HEK293 (cell line): ENCODE measurements around the gene C6orf15.

ENCODE experiments used
- CTCF ChIA-PET: fragments of 350-600 bp; formaldehyde crosslinking; extraction: SDS; loops from one replicate; lab custom pipeline; 2021; ENCODE audit warnings: antibody characterized with exemption; lab: Yijun Ruan, JAX
- POLR2A ChIA-PET: fragments of 300-600 bp; formaldehyde crosslinking; extraction: SDS; loops from one replicate; lab custom pipeline; 2020; ENCODE audit warnings: antibody characterized with exemption, inconsistent platforms; lab: Yijun Ruan, JAX
- H3K27ac ChIP-seq: fragments of 200-500 bp; sonication (Bioruptor generic); 2 replicates; pipeline ENCODE4 v1.5.1; 2014; ENCODE audit warnings: low read depth, low read length, control low read depth, inconsistent platforms; ENCODE audit errors: extremely low read depth
- H3K36me3 ChIP-seq, 2 experiments: fragments of 200-500 bp in 1 of 2; sonication (Bioruptor generic) in 1 of 2; 1 replicate in 1 of 2; 2 replicates in 1 of 2; pipeline ENCODE4 v1.5.1; 2014 to 2017; ENCODE audit warnings: inconsistent platforms in 2 of 2, low read length in 2 of 2; ENCODE audit not compliant: control insufficient read depth in 2 of 2, insufficient read depth in 1 of 2
- H3K4me1 ChIP-seq: fragments of 200-500 bp; sonication (Bioruptor generic); 2 replicates; pipeline ENCODE4 v1.5.1; 2014; ENCODE audit warnings: mild to moderate bottlenecking, low read length, inconsistent platforms; ENCODE audit not compliant: control insufficient read depth, insufficient read depth
- H3K4me3 ChIP-seq: 2 replicates; pipeline ENCODE4 v1.5.1; 2011; ENCODE audit warnings: low read depth, mild to moderate bottlenecking, control low read depth, low read length, moderate library complexity
- H3K9me3 ChIP-seq: fragments of 200-500 bp; sonication (Bioruptor generic); 2 replicates; pipeline ENCODE4 v1.5.1; 2014; ENCODE audit warnings: low read depth, low read length, inconsistent platforms; ENCODE audit not compliant: control insufficient read depth, insufficient read depth
- BCL11A ChIP-seq: fragments of 450-650 bp; formaldehyde crosslinking; IDR thresholded peaks from 2 replicates; pipeline ENCODE4 v1.5.1; 2016; ENCODE audit warnings: low read depth, missing biosample characterization, missing genetic modification characterization
- BCL11B ChIP-seq: fragments of 450-650 bp; formaldehyde crosslinking; IDR thresholded peaks from 2 replicates; pipeline ENCODE4 v1.5.1; 2016; ENCODE audit warnings: low read depth, missing biosample characterization, missing genetic modification characterization
- GLI4 ChIP-seq: fragments of 450-650 bp; formaldehyde crosslinking; IDR thresholded peaks from 2 replicates; pipeline ENCODE4 v1.5.1; 2016; ENCODE audit warnings: missing biosample characterization, missing genetic modification characterization
- GLIS1 ChIP-seq: fragments of 450-650 bp; formaldehyde crosslinking; IDR thresholded peaks from 2 replicates; pipeline ENCODE4 v1.5.1; 2016; ENCODE audit warnings: missing biosample characterization, missing genetic modification characterization
- GLIS2 ChIP-seq: fragments of 450-650 bp; formaldehyde crosslinking; IDR thresholded peaks from 2 replicates; pipeline ENCODE4 v1.5.1; 2016; ENCODE audit warnings: missing biosample characterization, missing genetic modification characterization
- ZFHX2 ChIP-seq: fragments of 450-650 bp; formaldehyde crosslinking; conservative IDR thresholded peaks from 2 replicates; pipeline ENCODE4 v1.5.1; 2016; ENCODE audit warnings: missing biosample characterization, missing genetic modification characterization
- ZNF211 ChIP-seq: fragments of 450-650 bp; formaldehyde crosslinking; IDR thresholded peaks from 2 replicates; pipeline ENCODE4 v1.5.1; 2016; ENCODE audit warnings: low read depth, missing biosample characterization, missing genetic modification characterization
- ZNF335 ChIP-seq: fragments of 450-650 bp; formaldehyde crosslinking; conservative IDR thresholded peaks from 2 replicates; pipeline ENCODE4 v1.5.1; 2016; ENCODE audit warnings: missing biosample characterization, missing genetic modification characterization
- ZNF341 ChIP-seq: fragments of 450-650 bp; formaldehyde crosslinking; IDR thresholded peaks from 2 replicates; pipeline ENCODE4; 2016; ENCODE audit warnings: low read depth, missing biosample characterization, missing genetic modification characterization
- ZNF501 ChIP-seq: fragments of 450-650 bp; formaldehyde crosslinking; IDR thresholded peaks from 2 replicates; pipeline ENCODE4 v1.5.1; 2016; ENCODE audit warnings: missing biosample characterization, missing genetic modification characterization
- ZNF585B ChIP-seq: fragments of 450-650 bp; formaldehyde crosslinking; IDR thresholded peaks from 2 replicates; pipeline ENCODE4 v1.5.1; 2016; ENCODE audit warnings: missing biosample characterization, missing genetic modification characterization
- ZNF610 ChIP-seq: fragments of 450-650 bp; formaldehyde crosslinking; IDR thresholded peaks from 2 replicates; pipeline ENCODE4 v1.5.1; 2016; ENCODE audit warnings: missing biosample characterization, missing genetic modification characterization, borderline replicate concordance
- ZNF623 ChIP-seq: fragments of 450-650 bp; formaldehyde crosslinking; IDR thresholded peaks from 2 replicates; pipeline ENCODE4 v1.5.1; 2016; ENCODE audit warnings: missing biosample characterization, missing genetic modification characterization
- ZNF777 ChIP-seq: fragments of 450-650 bp; formaldehyde crosslinking; IDR thresholded peaks from 2 replicates; pipeline ENCODE4 v1.5.1; 2017; ENCODE audit warnings: missing biosample characterization, missing genetic modification characterization, borderline replicate concordance
- ZNF792 ChIP-seq: fragments of 450-650 bp; formaldehyde crosslinking; IDR thresholded peaks from 2 replicates; pipeline ENCODE4 v1.5.1; 2016; ENCODE audit warnings: missing biosample characterization, missing genetic modification characterization
- TF ChIP-seq, protein P1 (sequence below): fragments of 450-650 bp; formaldehyde crosslinking; IDR thresholded peaks from 2 replicates; pipeline ENCODE4 v1.5.1; 2016; ENCODE audit warnings: missing biosample characterization, missing genetic modification characterization
- TF ChIP-seq, protein P2 (sequence below): fragments of 450-650 bp; formaldehyde crosslinking; IDR thresholded peaks from 2 replicates; pipeline ENCODE4 v1.5.1; 2016; ENCODE audit warnings: missing biosample characterization, missing genetic modification characterization
- TF ChIP-seq, protein P3 (sequence below): fragments of 450-650 bp; formaldehyde crosslinking; IDR thresholded peaks from 2 replicates; pipeline ENCODE4 v1.5.1; 2017; ENCODE audit warnings: missing biosample characterization, missing genetic modification characterization
- TF ChIP-seq, protein P4 (sequence below): fragments of 450-650 bp; formaldehyde crosslinking; IDR thresholded peaks from 2 replicates; pipeline ENCODE4 v1.5.1; 2016; ENCODE audit warnings: missing biosample characterization, missing genetic modification characterization
- TF ChIP-seq, protein P5 (sequence below): fragments of 450-650 bp; formaldehyde crosslinking; IDR thresholded peaks from 2 replicates; pipeline ENCODE4 v1.5.1; 2016; ENCODE audit warnings: missing biosample characterization, missing genetic modification characterization
- TF ChIP-seq, protein P6 (sequence below): fragments of 450-650 bp; formaldehyde crosslinking; IDR thresholded peaks from 2 replicates; pipeline ENCODE4 v1.5.1; 2016; ENCODE audit warnings: missing biosample characterization, missing genetic modification characterization

C6orf15 gene

DNA sequence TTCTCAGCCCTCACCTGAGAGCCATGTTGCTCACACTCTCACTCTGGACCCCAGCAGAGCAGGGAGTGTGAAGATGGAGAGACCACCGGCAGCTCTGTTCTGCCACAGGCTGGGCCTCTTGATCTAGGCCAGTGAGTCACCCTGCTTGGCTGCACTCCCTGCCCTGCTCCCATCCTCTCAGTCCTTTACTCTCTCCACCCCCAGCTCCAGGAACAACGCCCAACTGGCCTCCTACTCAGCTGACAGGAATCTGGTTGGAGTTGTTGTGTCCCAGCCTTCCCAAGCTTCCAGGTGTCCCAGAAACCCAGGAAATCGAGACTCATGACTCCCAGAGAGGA lies 2.1 kb upstream of the C6orf15 start, which contains the start of gene PSORS1C1 (continued):
- TF ChIP-seq, protein P1, sequence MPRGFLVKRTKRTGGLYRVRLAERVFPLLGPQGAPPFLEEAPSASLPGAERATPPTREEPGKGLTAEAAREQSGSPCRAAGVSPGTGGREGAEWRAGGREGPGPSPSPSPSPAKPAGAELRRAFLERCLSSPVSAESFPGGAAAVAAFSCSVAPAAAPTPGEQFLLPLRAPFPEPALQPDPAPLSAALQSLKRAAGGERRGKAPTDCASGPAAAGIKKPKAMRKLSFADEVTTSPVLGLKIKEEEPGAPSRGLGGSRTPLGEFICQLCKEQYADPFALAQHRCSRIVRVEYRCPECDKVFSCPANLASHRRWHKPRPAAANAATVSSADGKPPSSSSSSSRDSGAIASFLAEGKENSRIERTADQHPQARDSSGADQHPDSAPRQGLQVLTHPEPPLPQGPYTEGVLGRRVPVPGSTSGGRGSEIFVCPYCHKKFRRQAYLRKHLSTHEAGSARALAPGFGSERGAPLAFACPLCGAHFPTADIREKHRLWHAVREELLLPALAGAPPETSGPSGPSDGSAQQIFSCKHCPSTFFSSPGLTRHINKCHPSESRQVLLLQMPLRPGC (tag by site-specific recombination) = no peak
- TF ChIP-seq ZNF335 (tag by site-specific recombination) (no peak; the same call in none of the 2 replicates), GLIS2 (tag by site-specific recombination) (peak; percentile 73), GLIS1 (peak; percentile 70), ZNF341 (tag by site-specific recombination) (no peak), ZNF777 (tag by site-specific recombination) (no peak), BCL11B (tag by site-specific recombination) (no peak), ZFHX2 (tag by site-specific recombination) (peak; percentile 92), GLI4 (tag by site-specific recombination) (no peak), ZNF610 (tag by site-specific recombination) (no peak), ZNF501 (tag by site-specific recombination) (no peak), ZNF623 (no peak), BCL11A (tag by site-specific recombination) (no peak), ZNF211 (tag by site-specific recombination) (no peak)
- TF ChIP-seq, protein P2, sequence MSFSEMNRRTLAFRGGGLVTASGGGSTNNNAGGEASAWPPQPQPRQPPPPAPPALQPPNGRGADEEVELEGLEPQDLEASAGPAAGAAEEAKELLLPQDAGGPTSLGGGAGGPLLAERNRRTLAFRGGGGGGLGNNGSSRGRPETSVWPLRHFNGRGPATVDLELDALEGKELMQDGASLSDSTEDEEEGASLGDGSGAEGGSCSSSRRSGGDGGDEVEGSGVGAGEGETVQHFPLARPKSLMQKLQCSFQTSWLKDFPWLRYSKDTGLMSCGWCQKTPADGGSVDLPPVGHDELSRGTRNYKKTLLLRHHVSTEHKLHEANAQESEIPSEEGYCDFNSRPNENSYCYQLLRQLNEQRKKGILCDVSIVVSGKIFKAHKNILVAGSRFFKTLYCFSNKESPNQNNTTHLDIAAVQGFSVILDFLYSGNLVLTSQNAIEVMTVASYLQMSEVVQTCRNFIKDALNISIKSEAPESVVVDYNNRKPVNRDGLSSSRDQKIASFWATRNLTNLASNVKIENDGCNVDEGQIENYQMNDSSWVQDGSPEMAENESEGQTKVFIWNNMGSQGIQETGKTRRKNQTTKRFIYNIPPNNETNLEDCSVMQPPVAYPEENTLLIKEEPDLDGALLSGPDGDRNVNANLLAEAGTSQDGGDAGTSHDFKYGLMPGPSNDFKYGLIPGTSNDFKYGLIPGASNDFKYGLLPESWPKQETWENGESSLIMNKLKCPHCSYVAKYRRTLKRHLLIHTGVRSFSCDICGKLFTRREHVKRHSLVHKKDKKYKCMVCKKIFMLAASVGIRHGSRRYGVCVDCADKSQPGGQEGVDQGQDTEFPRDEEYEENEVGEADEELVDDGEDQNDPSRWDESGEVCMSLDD = no peak
- TF ChIP-seq, protein P3, sequence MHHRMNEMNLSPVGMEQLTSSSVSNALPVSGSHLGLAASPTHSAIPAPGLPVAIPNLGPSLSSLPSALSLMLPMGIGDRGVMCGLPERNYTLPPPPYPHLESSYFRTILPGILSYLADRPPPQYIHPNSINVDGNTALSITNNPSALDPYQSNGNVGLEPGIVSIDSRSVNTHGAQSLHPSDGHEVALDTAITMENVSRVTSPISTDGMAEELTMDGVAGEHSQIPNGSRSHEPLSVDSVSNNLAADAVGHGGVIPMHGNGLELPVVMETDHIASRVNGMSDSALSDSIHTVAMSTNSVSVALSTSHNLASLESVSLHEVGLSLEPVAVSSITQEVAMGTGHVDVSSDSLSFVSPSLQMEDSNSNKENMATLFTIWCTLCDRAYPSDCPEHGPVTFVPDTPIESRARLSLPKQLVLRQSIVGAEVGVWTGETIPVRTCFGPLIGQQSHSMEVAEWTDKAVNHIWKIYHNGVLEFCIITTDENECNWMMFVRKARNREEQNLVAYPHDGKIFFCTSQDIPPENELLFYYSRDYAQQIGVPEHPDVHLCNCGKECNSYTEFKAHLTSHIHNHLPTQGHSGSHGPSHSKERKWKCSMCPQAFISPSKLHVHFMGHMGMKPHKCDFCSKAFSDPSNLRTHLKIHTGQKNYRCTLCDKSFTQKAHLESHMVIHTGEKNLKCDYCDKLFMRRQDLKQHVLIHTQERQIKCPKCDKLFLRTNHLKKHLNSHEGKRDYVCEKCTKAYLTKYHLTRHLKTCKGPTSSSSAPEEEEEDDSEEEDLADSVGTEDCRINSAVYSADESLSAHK (tag by site-specific recombination) = no peak

DNA sequence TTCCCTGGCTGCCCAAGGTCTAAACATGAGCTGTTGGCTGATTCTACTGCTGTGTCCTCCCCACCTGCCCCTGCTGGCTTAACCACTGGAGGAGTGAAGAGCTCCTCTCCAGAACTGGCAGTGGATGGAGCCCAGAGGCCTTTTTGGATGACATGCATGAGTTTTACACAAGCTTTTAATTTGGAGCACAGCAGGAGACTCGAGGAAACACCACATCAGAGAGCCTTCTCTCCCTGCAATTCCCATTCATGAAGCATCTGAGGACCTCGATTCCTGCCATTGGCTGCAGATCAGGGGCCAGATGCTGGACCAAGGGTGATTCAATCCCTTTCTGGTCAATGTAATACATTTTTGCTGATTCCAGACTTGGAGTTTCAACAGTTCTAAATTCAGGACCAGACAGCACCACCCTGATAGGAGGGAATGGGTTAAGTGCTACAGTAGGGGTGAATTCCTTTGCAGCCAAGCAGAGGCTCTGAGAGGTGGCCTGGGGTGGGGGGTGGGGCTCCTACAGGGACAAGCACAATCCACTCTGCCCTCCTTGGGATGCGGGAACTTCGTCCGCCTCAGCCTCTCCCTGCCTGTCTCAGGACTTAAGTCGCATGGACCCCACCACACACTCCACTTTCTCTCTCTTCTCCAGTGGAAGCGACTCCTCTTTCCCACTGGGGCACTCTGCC lies 1.6 kb upstream of the C6orf15 start:
- H3K9me3 ChIP-seq = no peaks in the 10 kb centered on the region
- H3K36me3 ChIP-seq = no peaks in the 10 kb centered on the region
- H3K4me1 ChIP-seq = peaks cover 7% of the 10 kb centered on the region
- ChIA-PET POLR2A (interaction anchor here (0.5 to 2.2 kb wide), 3 partner anchors 30 to 747 kb away, joined by 3 to 7 read pairs (median 5); no protein-coding TSS in a partner anchor), CTCF (interaction anchor here (0.7 to 8.3 kb wide), 8 partner anchors 11 to 253 kb away, joined by 3 to 60 read pairs (median 6); no protein-coding TSS in a partner anchor)
- no peak overlapping the region for H3K4me3 ChIP-seq
- H3K27ac ChIP-seq = no peak overlapping the region
- TF ChIP-seq, protein P4, sequence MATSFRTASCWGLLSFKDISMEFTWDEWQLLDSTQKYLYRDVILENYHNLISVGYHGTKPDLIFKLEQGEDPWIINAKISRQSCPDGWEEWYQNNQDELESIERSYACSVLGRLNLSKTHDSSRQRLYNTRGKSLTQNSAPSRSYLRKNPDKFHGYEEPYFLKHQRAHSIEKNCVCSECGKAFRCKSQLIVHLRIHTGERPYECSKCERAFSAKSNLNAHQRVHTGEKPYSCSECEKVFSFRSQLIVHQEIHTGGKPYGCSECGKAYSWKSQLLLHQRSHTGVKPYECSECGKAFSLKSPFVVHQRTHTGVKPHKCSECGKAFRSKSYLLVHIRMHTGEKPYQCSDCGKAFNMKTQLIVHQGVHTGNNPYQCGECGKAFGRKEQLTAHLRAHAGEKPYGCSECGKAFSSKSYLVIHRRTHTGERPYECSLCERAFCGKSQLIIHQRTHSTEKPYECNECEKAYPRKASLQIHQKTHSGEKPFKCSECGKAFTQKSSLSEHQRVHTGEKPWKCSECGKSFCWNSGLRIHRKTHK = no peak
- TF ChIP-seq, protein P5, sequence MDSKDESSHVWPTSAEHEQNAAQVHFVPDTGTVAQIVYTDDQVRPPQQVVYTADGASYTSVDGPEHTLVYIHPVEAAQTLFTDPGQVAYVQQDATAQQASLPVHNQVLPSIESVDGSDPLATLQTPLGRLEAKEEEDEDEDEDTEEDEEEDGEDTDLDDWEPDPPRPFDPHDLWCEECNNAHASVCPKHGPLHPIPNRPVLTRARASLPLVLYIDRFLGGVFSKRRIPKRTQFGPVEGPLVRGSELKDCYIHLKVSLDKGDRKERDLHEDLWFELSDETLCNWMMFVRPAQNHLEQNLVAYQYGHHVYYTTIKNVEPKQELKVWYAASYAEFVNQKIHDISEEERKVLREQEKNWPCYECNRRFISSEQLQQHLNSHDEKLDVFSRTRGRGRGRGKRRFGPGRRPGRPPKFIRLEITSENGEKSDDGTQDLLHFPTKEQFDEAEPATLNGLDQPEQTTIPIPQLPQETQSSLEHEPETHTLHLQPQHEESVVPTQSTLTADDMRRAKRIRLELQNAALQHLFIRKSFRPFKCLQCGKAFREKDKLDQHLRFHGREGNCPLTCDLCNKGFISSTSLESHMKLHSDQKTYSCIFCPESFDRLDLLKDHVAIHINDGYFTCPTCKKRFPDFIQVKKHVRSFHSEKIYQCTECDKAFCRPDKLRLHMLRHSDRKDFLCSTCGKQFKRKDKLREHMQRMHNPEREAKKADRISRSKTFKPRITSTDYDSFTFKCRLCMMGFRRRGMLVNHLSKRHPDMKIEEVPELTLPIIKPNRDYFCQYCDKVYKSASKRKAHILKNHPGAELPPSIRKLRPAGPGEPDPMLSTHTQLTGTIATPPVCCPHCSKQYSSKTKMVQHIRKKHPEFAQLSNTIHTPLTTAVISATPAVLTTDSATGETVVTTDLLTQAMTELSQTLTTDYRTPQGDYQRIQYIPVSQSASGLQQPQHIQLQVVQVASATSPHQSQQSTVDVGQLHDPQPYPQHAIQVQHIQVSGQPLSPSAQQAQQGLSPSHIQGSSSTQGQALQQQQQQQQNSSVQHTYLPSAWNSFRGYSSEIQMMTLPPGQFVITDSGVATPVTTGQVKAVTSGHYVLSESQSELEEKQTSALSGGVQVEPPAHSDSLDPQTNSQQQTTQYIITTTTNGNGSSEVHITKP (tag by site-specific recombination) = 0 out of 2 replicates have a peak, but pooled peaks have one; percentile 30
- TF ChIP-seq, protein P6, sequence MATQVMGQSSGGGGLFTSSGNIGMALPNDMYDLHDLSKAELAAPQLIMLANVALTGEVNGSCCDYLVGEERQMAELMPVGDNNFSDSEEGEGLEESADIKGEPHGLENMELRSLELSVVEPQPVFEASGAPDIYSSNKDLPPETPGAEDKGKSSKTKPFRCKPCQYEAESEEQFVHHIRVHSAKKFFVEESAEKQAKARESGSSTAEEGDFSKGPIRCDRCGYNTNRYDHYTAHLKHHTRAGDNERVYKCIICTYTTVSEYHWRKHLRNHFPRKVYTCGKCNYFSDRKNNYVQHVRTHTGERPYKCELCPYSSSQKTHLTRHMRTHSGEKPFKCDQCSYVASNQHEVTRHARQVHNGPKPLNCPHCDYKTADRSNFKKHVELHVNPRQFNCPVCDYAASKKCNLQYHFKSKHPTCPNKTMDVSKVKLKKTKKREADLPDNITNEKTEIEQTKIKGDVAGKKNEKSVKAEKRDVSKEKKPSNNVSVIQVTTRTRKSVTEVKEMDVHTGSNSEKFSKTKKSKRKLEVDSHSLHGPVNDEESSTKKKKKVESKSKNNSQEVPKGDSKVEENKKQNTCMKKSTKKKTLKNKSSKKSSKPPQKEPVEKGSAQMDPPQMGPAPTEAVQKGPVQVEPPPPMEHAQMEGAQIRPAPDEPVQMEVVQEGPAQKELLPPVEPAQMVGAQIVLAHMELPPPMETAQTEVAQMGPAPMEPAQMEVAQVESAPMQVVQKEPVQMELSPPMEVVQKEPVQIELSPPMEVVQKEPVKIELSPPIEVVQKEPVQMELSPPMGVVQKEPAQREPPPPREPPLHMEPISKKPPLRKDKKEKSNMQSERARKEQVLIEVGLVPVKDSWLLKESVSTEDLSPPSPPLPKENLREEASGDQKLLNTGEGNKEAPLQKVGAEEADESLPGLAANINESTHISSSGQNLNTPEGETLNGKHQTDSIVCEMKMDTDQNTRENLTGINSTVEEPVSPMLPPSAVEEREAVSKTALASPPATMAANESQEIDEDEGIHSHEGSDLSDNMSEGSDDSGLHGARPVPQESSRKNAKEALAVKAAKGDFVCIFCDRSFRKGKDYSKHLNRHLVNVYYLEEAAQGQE (tag by site-specific recombination) = peak; percentile 45; the same call in 1 of the 2 replicates
- TF ChIP-seq ZNF792 (tag by site-specific recombination) = no peak
- TF ChIP-seq ZNF585B (tag by site-specific recombination) = no peak
